ENCODE measurements around the gene DRGX. TPM values are rescaled to one million over a fixed set of nuclear protein-coding genes. Genes with fewer than 3 reads are reported as not detected.

DRGX gene
- total and polyA plus RNA-seq, 10 of the 15 experiments (the other 5 are each of a cell fraction or from before 2014, with no cell fraction given) = not detected

GRCh38 chr10:49415109-49415508 lies 19.2 kb upstream of the DRGX start (continued):
- TF ChIP-seq STAT3 (IDR thresholded peaks at IDR 0.05; ENCODE audit: low read depth, low read length) = no peak
- no peak for TF ChIP-seq JUNB (IDR thresholded peaks at IDR 0.05)

GRCh38 chr10:49414496-49414895 lies 18.6 kb upstream of the DRGX start:
- intact Hi-C loops (cut with micrococcal nuclease; ENCODE audit: unreplicated experiment) = no loop called here
- ChIA-PET CTCF (interaction anchor here (0.9 kb wide), 1 partner anchor 31 kb away, joined by 4 read pairs; no protein-coding TSS in a partner anchor), SMC1A (ENCODE audit: uncharacterized antibody, unreplicated experiment) (no interaction called here), POLR2A (no interaction called here), RAD21 (ENCODE audit: unreplicated experiment) (no interaction called here)
- ATAC-seq = no peak
- Histone ChIP-seq H3K9me3 (replicated peaks; ENCODE audit: control insufficient read depth, insufficient read depth, low read length) (no peaks in the 10 kb centered on the region), H2AFZ (ENCODE audit: control insufficient read depth, low read depth, low read length) (no peak overlapping the region), H3K4me3 (no peak overlapping the region), H4K20me1 (ENCODE audit: control insufficient read depth, insufficient read depth) (no peaks in the 10 kb centered on the region), H3K27ac (ENCODE audit: control insufficient read depth, insufficient read depth) (no peak overlapping the region), H3K4me2 (ENCODE audit: control insufficient read depth, insufficient read depth) (no peak overlapping the region), H3K79me2 (ENCODE audit: control insufficient read depth, insufficient read depth, low read length) (no peaks in the 10 kb centered on the region), H3K4me1 (ENCODE audit: control insufficient read depth, insufficient read depth, low read length) (no peaks in the 10 kb centered on the region), H3K27me3 (replicated peaks in 1 of 2; ENCODE audit: control insufficient read depth in 2 of 2, insufficient read depth in 2 of 2, low read length in 1 of 2) (peaks cover 0 to 1% of the 10 kb centered on the region in 2 experiments; a peak in 1 of 4 replicates), H3K36me3 (ENCODE audit: control insufficient read depth in 2 of 2, insufficient read depth in 2 of 2, low read length in 1 of 2) (no peaks in the 10 kb centered on the region), H3K9ac (ENCODE audit: control insufficient read depth, insufficient read depth, low read length) (no peak overlapping the region)
- no peak for FAIRE-seq
- WGBS (ENCODE audit: insufficient coverage, insufficient replicate concordance, low lambda C conversion rate, missing lambda C conversion rate) = 0% methylated on average over 2 of the region's 2 CpGs
- in situ Hi-C loops (cut with MboI) = no loop called here
- BruUV-seq (replicated peaks) = no TSS peak
- DNase-seq (ENCODE audit: low read depth, low spot score) = no peak
- TF ChIP-seq KDM1A (IDR thresholded peaks at IDR 0.05; ENCODE audit: borderline replicate concordance) = no peak
- TF ChIP-seq POLR2AphosphoS2 (IDR thresholded peaks at IDR 0.05; ENCODE audit: low read depth, low read length) = no peak
- no peak for TF ChIP-seq ZNF384 (IDR thresholded peaks at IDR 0.05; ENCODE audit: borderline replicate concordance, low read depth, low read length)
- TF ChIP-seq EZH2 (IDR thresholded peaks at IDR 0.05; ENCODE audit: borderline replicate concordance, control insufficient read depth, low read depth, low read length) = no peak

GRCh38 chr10:49412571-49412970 lies 16.7 kb upstream of the DRGX start:
- no peaks in the 10 kb centered on the region for H3K79me2 ChIP-seq (ENCODE audit: control insufficient read depth, insufficient read depth, low read length)
- H2AFZ ChIP-seq (ENCODE audit: control insufficient read depth, low read depth, low read length) = no peak overlapping the region
- no peak overlapping the region for H3K4me3 ChIP-seq
- TF ChIP-seq MAX (IDR thresholded peaks at IDR 0.05; ENCODE audit: low read depth, low read length) (no peak), SIN3A (IDR thresholded peaks at IDR 0.05; ENCODE audit: low read depth, low read length) (no peak), SMARCA5 (IDR thresholded peaks at IDR 0.05) (no peak), YY1 (IDR thresholded peaks at IDR 0.05; ENCODE audit: low read depth, low read length) (no peak), NBN (IDR thresholded peaks at IDR 0.05) (no peak), STAT1 (conservative IDR thresholded peaks at IDR 0.05) (no peak), CBX5 (IDR thresholded peaks at IDR 0.05; ENCODE audit: low read depth) (no peak), FOXM1 (IDR thresholded peaks at IDR 0.05; ENCODE audit: low read depth, low read length) (no peak), TCF3 (IDR thresholded peaks at IDR 0.05; ENCODE audit: borderline replicate concordance, insufficient read depth, low read depth, low read length) (no peak), RB1 (IDR thresholded peaks at IDR 0.05; ENCODE audit: borderline replicate concordance) (no peak), SPI1 (IDR thresholded peaks at IDR 0.05; ENCODE audit: borderline replicate concordance, insufficient read depth, low read depth, low read length) (no peak), NRF1 (conservative IDR thresholded peaks at IDR 0.05; ENCODE audit: low read depth, low read length) (no peak)
- H4K20me1 ChIP-seq (ENCODE audit: control insufficient read depth, insufficient read depth) = no peaks in the 10 kb centered on the region
- in situ Hi-C loops (cut with MboI) (no loop called here), intact Hi-C loops (cut with micrococcal nuclease; ENCODE audit: unreplicated experiment) (no loop called here)
- ChIA-PET POLR2A (interaction anchor here (0.7 kb wide), 1 partner anchor 240 kb away, joined by 5 read pairs; no protein-coding TSS in a partner anchor), CTCF (interaction anchor here (0.6 to 9.6 kb wide), 6 partner anchors 13 to 755 kb away, joined by 3 to 190 read pairs (median 5); no protein-coding TSS in a partner anchor), RAD21 (ENCODE audit: unreplicated experiment) (interaction anchor here (0.9 to 1.1 kb wide), 2 partner anchors 10 to 100 kb away, joined by 3 to 5 read pairs; no protein-coding TSS in a partner anchor), SMC1A (ENCODE audit: uncharacterized antibody, unreplicated experiment) (interaction anchor here (0.9 to 1.3 kb wide), 3 partner anchors 48 to 756 kb away, joined by 3 read pairs; no protein-coding TSS in a partner anchor)
- peaks cover 0 to 1% of the 10 kb centered on the region in 2 experiments; a peak in 2 of 4 replicates for H3K27me3 ChIP-seq (replicated peaks in 1 of 2; ENCODE audit: control insufficient read depth in 2 of 2, insufficient read depth in 2 of 2, low read length in 1 of 2)
- H3K4me1 ChIP-seq (ENCODE audit: control insufficient read depth, insufficient read depth, low read length) = no peaks in the 10 kb centered on the region
- DNase-seq (ENCODE audit: low read depth, low spot score) (no peak), FAIRE-seq (no peak), ATAC-seq (no peak)
- 0% methylated on average over 4 of the region's 4 CpGs for WGBS (ENCODE audit: insufficient coverage, insufficient replicate concordance, low lambda C conversion rate, missing lambda C conversion rate)
- no peaks in the 10 kb centered on the region for H3K36me3 ChIP-seq (ENCODE audit: control insufficient read depth in 2 of 2, insufficient read depth in 2 of 2, low read length in 1 of 2)
- no peaks in the 10 kb centered on the region for H3K9me3 ChIP-seq (replicated peaks; ENCODE audit: control insufficient read depth, insufficient read depth, low read length)
- no TSS peak for BruUV-seq (replicated peaks)
- H3K9ac ChIP-seq (ENCODE audit: control insufficient read depth, insufficient read depth, low read length) = no peak overlapping the region
- H3K4me2 ChIP-seq (ENCODE audit: control insufficient read depth, insufficient read depth) = no peak overlapping the region
- H3K27ac ChIP-seq (ENCODE audit: control insufficient read depth, insufficient read depth) = no peak overlapping the region

Measured in GM12878 (cell line).